NCI-H1930 (cell line): Measurements from ENCODE around the gene DNASE1L3.
"Not testable (repeated sequence)": the region's sequence is repeated elsewhere in the genome, so short reads cannot be mapped to it uniquely, and the experiment has no call there.

Source experiments
- DNase-seq, 2 experiments: peaks; one replicate each; lab custom pipeline; 2025; lab: John Stamatoyannopoulos, UW

Gene DNASE1L3

DNA sequence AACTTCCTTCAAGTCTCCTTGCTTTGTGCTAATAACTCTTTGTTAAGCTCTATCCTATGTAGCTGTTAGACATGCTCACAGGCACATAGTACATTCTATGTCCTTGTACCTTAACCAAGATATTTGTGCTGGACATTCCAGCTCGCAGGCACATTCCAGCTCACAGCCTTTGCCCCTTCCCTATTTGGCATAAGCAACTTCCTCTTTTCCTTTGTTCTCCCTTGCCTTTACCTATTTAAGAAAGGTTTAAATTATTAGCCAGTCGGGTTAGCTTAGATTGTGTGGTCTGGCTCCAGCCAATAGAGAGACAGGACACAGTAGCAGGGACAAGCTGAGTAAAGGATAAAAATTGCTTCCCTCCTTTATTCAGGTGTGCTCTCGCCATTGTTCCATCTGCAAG is 9.3 kb downstream of the DNASE1L3 start:
- DNase-seq: not testable (repeated sequence)

DNA sequence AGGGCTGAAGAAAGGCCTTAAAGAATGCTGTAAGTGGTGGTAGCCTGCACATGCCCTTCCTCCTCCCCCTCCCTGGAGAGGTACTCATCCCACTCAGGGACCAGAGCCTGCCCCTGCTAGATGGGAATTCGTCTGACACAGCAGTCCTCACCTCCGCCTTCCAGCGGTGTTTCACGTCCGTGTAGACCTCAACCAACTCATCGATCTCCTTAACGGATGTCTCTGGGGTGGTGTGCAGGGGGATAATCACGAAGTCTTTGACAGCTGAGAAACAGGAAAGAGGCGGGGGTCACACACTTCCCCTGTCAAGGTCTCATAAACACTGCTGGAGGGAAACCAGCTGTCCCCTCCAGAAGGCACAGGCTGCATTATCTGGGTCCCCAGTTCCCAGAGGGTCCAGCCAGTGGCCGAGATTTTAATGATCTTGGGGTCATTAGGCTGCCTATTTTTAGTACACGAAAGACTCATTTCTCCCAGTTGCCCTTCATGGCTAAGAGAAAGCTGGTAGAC is 9.9 kb downstream of the DNASE1L3 start:
- DNase-seq: no peak

DNA sequence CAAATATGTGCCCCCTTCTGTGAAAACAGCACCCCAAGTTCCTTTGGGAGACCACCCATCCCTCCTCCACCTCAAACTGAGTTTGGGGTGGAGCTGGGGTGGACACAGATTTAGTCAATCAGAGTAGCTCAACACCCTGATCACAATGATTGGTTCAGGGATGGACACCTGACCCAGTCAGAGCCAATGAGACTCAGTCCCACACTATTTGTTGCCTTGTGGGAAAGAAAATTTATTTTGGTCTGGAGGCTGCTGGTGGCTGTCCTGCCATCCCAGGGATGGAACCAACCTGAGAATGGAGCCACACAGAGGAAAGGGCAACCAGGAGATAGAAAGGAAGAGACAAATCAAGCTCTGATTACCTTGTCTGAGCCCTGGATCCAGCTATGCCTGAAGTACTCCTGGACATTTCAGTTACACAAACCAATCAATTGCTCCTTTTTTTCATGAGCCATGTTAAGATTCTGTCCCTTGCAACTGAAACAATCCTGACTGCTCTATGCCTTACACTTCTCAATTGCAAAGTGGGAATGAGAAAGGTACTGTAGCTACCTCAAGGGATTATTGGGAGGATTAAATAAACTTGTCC is 10.6 kb downstream of the DNASE1L3 start:
- no peak for DNase-seq

DNA sequence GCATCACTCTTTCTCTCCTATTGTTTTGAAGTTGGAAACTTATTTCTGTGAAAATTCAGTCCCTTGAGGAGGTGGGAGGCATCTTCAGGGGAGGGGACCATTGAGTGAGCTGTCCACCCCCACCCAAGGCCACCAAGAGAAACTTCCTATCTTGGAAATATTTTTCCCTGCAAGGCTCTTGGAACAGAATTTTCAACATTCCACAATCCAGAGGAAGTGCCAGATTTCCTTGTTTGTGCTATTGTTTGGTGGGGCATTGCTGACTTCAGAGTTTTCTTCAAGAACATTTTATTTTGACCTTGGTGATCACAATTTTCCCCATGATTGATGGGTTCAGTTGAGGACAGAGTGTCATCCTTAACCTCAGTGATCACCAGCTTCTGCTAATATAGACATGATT is 12.0 kb downstream of the DNASE1L3 start:
- no peak for DNase-seq

DNA sequence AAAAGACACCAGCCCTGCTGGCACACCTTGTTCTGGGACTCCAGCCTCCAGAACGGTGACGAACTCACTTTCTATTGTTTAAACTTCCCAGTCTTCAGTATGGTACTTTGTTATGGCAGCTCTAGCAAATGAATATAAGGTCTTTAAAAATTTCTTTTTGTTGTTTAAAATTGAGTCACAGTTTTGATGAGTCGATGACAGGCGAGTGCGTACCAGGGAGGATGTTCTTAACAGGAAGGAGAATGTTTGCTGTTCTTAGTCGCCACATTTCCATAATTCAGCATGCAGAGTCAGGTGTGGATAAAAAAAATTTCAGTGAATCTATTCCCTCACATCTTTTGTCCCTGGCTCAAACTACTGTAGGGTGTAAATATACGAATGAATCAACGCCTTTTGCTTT is 12.4 kb downstream of the DNASE1L3 start:
- DNase-seq: no peak

DNA sequence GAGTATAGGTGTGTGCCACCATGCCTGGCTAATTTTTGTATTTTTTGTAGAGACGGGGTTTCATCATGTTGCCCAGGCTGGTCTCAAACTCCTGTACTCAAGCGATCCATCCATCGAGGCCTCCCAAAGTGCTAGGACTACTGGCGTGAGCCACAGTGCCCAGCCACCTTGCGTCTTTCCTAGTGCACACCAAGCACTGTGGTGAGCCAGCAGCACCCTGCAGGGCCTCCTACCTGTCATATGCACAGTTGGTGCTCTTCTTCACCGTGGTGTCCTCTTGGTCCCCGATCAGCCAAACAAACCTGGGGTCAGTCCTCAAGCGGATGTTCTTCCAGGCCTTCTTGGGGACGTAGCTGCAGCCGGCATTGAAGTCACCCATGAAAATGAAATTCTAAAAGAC is 13.2 kb downstream of the DNASE1L3 start:
- no peak for DNase-seq

DNA sequence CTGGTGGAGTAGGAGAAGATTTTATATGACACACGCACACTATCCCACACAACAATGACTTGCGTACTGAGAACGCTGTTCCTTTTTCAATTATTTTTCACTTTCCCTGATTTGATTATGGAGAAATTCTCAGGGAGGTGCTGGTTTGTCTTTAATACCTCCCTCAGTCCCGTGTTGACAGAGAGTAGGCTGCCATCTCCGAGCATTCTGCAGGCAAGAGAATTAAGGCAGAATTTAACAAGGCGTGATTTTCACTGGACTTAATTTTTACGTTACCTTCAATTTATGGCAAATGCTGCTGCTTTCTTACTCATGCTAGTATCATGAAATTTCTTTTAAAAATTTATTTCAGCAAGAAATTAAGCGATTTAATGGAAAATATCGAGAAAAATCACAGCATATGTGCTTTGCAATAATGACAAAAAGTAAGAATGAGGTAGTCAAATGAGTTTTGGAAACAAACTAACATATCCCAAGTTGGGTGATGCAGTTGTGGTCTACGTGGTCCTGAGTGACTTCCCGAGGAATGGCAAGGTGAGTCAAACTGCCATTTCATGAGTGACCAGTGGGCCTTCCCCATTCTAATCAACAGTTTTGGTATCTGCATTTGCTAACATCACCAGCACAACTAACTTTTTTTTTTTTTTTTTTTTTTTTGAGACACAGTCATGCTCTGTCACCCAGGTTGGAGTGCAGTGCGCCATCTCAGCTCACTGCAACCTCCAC is 16.9 kb downstream of the DNASE1L3 start:
- DNase-seq: no peak

DNA sequence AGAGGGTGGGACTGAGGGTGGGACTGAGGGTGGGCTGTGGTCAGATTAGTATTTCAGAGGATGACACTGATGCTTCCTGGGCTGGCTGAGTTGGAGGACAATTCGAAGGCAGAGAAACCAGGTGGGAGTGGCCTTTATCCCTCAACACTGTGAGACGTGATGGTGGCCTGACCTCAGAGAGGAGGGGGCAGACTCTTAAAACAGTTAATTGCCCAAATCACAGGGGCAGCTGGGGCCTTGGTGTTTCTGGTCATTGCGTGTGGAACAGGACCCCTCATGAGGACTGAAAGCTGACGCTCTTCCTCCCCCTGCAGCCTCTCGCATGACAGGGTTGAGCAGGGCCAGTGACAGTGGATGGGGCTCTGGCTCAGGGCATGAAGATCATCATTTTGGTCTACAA is 18.7 kb downstream of the DNASE1L3 start:
- no peak for DNase-seq

DNA sequence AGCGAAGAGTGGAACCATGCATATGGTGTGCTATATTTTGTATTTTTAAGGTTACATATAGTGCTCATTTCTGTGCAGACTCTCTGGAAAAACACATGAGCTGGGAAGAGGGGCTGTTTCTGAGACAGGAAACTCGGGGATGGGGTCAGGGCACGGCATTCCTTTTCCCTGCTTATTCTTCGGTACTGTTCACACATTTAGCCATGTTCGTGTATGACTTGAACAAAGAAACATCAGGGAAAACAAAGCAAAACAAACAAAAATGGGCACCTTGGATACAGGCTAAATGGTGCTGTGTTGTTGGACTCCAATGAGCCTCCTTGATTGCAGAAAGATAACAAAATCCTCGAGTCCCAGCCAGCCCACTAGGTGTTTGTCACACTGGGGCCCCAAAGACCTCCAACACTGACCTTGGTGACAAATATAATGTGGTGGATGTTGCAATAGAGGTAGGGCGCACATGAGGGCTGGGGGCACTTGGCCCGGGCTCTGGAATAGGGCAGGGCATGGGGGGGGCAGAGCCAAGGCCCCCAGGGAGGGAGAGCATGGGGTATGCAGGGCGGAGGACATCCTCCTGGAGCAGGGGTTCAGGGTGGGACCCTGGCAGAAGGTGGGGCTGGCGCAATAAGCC is 19.3 kb downstream of the DNASE1L3 start:
- no peak for DNase-seq

DNA sequence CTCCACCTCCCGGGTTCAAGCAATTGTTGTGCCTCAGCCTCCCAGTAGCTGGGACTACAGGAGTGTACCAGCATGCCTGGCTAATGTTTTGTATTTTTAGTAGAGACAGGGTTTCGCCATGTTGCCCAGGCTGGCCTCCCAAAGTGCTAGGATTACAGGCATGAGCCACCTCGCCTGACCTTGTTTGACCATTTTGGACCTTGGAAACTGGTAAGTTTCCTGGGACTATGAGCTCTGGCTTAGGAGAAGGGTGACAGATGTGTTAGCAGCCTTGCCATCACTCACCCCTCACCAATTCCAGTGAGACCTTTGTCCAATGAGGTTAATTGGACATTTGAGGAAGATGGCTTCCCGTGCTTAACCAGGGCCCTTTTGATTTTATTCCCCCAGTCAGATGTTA is 19.9 kb downstream of the DNASE1L3 start:
- no peak for DNase-seq

DNA sequence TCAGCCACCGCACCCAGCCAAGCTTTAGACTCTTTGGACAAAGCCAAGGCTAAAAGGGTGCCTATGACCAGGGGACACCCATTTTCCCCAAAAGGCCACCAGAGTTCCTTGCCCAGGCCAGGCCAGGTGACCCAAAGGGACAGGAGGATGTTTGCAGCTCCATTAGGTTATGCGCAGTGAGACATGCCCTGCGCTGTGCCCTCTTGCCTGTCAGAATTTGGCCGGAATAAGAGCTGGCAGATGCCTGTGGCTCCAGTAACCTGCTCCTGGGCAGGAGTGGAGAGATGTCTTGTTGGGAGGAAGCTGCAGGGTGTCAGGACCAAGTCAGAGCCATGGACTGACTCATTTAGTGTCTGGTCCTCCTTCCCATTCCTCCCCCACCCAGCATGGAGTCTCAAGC is 20.5 kb downstream of the DNASE1L3 start:
- no peak for DNase-seq

DNA sequence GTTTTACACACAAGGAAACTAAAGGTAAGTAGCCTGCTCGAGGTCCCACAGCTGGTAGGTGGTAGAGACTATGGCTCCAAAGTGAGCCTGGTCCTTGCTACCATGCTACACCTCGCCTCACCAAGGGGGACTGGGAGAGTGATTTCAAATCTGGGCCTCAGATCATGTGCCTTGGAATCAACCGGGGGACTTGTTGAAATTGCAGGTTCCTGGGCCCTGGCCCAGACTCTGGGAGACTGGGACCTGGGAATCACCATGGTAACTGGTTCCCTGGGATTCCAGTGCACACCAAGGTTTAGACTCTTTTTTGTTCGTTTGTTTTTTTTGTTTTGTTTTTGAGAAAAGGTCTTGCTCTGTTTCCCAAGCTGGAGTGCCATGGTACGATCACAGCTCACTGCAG is 21.1 kb downstream of the DNASE1L3 start:
- DNase-seq: no peak

DNA sequence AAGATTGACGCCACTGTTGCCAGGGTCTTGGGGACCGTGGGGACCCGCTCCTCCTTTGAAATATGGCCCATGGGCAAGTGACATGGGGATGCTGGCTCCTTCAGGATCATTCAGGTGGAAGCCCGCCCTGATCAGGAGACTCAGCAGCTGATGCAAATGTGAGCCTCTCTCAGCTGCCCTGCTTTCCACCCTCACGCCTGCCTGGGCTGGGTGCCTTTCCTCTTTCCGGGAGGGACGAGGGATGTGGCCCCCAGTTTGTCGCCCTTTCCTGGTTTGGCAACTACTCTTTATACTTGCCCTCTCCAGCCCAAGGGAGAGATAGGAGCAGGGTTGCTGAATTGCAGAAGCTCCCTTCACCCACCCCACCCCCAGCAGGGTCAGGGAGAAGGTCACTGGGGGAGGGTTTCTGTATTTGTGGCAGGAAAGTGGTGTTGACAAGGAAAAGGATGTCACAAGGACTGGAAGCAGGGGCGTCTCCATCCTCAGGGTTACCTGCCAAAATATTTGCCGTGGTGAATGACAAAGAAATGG is 21.8 kb downstream of the DNASE1L3 start:
- DNase-seq: no peak

DNA sequence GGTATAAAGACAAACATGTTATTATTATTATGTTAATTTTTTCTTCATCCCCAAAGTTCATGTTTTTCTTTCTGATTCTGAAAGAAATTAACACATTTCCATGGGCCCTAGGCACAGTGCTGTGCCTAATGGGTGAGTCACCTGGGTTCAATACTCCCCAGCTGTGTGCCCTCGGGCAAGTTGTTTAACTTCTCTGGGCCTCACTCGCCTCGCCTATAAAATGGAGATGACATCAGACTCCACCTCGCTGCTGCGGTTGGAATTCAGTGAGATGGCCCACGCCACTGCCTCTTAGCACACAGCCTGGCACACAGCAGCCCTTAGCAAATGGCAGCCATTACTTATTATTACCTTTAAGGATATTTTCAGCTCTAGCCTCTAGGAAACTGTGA is 22.6 kb downstream of the DNASE1L3 start:
- no peak for DNase-seq

DNA sequence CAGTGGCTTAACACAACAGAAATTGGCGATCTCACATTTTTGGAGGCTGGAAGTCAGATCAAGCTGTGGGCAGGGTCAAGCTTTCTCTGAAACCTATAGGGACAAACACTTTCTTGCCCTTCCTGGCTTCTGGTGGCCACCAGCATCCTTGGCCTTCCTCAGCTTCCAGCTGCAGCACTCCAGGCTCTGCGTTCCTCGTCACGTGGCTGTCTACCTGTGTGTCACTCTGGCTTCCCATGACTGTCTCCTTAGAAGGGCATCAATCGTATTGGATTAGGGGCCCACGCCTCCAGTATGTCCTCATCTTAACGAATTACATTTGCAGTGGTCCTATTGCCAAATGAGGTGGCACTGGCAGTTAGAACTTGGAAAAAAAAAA is 25.8 kb downstream of the DNASE1L3 start:
- DNase-seq: no peak

DNA sequence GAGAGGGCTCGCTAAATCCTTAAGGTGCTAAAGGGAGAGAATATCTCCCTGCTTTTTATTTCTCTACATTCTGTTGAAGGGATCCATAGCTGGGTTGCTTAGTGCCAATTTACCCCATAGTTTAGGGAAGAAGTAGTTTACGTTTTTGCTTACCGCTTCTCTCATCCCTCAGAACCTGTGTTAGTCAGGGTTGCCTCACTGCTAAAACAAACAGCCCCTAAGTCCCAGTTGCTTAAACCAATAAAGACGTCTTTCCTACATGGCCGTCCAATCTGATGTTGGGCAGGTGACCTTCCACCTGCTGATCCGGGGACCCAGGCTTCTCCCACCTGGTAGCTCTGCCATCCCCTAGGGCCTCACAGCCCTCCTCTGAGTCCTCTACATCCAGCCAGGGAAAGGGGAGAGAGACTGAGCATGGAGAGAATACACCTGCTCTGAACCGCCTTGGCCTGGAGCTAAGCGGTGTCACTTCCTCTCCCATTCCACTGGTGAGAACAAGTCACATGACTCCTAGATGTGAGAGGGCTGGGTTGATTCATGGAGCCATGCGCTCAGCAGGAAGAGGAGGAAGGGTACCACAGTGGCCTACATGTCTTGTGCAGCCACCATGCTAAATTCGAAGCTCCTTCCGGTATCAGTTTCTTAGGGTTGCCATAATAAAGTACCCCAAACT is 26.3 kb downstream of the DNASE1L3 start:
- DNase-seq: no peak

DNA sequence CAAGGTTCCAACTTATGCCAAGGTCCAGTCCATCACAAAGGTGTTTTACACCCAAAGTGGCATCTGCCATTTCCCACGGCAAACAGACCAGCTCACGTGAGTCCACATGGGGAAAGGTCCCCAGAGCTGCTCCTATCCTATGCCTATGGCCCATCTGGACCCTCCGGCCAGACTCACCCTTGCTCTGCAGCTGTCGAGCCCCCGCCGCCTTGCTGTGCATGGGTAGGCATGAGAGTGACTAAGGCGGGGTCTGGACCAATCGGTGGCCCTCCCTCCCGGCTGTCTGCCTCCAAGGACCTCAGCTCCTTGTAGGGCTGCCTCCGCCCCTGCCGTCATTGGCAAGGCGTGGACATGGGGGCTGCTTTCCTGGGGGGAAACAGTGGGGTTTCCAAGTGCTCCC is 26.9 kb downstream of the DNASE1L3 start:
- DNase-seq: no peak

DNA sequence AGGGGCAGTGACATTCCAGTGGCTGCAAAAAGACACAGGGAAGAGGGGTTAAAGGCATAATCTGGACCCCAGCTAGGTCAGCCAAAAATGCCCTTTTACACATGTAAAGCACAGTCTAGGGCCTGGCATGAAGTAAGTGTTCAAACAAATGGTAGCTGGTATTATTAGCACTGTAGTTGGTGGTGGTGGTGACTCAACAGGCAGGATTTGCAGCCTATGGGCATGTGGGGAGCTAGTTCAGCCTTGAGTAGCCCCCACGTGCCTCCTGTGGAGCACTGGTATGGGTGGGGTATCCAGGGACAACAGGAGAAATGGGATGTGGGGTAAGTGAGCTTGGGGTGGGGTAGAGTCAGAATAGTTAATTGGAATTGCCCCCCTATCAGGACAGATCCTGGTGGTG is 27.6 kb downstream of the DNASE1L3 start:
- DNase-seq: no peak

DNA sequence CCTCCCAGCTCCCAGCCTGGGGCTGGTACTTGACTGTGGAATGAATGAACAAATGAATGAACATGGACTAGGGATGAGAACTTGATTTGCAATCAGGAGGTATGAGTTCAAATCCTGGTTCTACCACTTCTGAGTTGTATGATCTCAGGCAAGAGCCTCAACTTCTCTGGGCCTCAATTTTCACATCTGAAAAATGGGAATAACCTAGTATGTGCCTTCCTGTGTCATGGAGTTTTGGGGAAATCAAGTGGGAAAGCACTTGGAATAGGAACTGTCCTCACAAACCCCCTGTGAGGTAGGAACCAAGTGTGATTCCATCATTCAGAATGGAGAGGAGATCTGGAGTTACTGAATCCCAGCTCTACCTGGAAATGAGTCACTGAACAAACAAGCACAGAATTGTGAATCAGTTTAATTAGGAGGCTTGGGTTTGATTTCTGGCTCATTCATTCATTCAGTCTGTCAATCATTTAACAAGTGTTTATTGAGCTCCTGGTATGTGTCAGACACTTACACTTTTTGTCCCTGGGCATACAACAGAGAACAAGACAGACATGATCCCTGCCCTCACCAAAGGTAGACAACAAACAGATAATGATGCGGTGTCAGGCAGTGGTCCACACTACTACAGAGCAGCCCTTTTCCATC is 29.7 kb downstream of the DNASE1L3 start:
- DNase-seq: no peak

DNA sequence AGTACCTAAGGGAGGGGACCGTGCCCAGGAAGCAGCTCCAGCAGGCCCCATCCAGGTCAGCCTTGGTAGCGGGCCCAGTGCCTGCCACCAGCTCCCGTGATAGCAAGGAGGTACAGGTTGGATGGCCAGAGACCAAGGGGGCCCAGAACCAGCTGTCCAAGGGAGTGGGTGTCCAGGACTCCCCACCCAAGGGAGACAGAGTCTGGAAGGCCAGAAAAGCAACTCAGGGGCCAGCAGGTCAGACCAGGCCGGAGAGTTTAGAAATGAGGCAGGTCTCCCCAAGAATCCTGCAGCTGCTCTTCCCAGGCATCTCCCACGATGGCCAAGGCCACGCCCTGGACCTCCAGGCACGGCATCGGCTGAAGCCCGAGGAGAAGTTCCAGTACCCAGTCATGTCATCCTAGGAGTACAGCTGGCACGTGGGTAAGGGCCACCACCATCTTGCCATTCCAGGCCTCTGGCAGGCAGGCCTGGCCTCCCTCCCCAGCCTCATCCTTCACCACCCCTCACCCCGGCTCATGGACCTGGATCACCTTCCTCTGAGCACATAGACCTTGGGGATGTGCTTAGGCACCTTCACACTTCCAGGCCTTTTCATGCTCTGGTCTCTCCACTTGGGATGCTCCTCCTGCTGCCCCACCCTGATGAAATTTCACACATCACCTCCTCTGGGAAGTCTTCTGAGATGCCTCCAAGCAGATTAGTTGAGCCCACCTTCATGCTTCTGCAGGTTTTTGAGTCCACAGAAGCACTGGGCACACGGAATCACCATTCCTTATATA is 30.5 kb downstream of the DNASE1L3 start:
- DNase-seq: no peak
